GM12865 (cell line): Measurements from ENCODE around the gene NLRP1.

Experiments used
- DNase-seq: peaks from one replicate; pipeline ENCODE4 v3.0.0; 2010; ENCODE audit warnings: low read depth
- H3K4me3 ChIP-seq: 2 replicates; pipeline ENCODE4 v1.5.1; 2011; ENCODE audit warnings: mild to moderate bottlenecking, low read depth, low read length, control low read depth
- CTCF ChIP-seq: IDR thresholded peaks from 2 replicates; pipeline ENCODE4 v1.5.1; 2011; ENCODE audit warnings: low read length, control low read depth, low read depth, inconsistent platforms; ENCODE audit not compliant: insufficient read depth; ENCODE audit errors: missing control alignments

Gene NLRP1

GRCh38 chr17:5464717-5465507 lies 119.4 kb downstream of the NLRP1 start:
- no peak overlapping the region for H3K4me3 ChIP-seq
- TF ChIP-seq CTCF = no peak
- no peak for DNase-seq
